GM18873 (cell line): Measurements from ENCODE around the gene NDUFA8.
"Not testable (repeated sequence)": the region's sequence is repeated elsewhere in the genome, so short reads cannot be mapped to it uniquely, and the experiment has no call there.

Source experiments
- ATAC-seq: cut with Tn5 transposase; IDR thresholded peaks from one replicate; pipeline ENCODE4 v1.9.1; 2021; ENCODE audit warnings: mild to moderate bottlenecking, moderate library complexity, moderate number of reproducible peaks; ENCODE audit not compliant: unreplicated experiment, low FRiP score

Gene NDUFA8

DNA sequence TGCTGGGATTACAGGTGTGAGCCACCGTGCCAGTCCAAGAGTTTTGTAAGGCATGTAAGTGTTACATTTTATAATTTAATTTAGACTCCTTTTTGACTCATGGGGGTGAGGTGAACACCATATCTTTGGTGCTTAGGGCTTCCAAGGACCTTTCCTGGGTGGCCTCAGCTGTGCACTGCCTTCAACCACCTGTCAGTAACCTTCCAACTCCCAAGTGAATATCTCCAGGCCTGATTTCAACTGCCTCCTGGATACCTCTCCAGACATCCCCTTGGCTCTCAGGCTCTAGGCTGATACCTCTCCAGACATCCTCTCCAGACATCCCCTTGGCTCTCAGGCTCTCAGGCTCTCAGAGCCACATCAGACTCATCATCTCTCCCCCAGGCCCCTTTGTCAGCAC, 35.5 kb downstream of the NDUFA8 start:
- ATAC-seq: no peak

DNA sequence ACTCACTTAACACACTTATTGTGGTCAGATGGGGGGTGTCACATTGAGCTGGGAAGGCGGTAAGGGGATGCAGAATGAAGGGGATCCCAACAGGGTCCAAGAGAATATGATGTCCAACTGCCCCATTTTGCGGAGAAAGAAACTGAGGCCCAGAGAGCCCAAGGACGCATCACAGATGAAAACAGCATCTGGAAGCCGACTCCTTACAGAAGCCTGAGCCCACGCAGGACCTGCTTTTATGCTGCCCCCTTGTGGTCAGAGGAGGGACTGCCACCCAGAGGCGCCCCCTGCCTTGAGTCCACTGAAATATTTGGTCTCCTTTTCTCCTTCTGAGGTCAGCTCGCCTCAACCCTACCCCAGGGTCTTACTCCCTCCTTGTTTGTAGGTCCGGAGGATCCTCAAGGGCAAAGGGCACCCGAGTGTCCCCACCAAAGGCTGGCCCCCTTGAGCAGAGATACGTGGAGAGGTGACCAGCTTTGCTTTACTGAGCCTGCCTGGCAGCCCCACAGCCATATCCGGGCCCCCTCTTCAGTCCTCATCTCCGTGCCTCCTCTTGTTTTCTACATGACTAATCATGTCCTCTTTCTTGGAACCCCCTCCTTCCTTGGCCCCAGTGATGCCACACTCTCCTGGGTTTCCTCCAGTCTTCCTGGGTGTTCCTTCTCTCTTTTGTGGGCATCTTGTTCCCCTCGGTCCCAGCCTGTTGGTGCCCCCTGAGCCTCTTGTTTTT, 36.5 kb downstream of the NDUFA8 start:
- no peak for ATAC-seq

GRCh38 chr9:122122468-122122867, 37.1 kb downstream of the NDUFA8 start:
- ATAC-seq: no peak

- ATAC-seq: no peak
Measured at GRCh38 chr9:122121931-122122330, 37.6 kb downstream of the NDUFA8 start.

- no peak for ATAC-seq
Measured at GRCh38 chr9:122121391-122121790, 38.2 kb downstream of the NDUFA8 start.

DNA sequence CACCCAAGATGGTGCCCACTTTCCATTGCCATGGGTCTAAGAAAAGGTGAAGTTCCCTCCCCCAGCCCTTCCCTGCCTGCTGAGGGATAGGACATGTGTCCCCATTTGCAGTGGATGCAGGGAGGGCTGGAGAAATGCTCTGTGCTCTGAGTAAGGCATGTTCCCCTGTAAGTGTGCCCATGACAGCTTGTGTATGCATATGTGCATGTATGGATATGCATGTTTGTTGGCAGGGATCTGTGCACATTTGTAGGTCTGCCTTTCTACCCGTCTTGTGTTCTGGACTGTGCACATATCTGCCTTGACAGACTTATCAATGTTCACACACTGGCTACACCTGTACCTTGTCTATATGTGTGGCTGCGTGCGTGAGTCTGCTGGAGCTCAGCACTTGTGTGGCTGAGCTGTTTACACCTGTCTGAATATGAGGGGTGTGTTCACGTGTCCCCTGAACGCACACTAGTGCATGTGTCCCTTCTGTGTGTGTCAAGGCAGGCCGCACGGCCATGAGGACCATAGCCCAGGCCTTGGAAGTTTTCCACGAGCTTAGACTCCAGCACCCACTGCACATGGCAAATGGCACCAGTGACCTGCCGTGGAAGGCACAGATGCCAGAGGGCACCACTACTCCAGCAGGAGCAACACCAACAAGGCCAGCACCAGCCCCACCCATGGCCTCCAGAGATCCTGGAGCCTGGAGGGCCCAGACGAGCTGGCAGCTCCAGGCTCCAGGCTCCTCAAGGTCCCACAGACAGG, 39.1 kb downstream of the NDUFA8 start:
- ATAC-seq: no peak

- no peak for ATAC-seq
Measured at GRCh38 chr9:122119721-122120120, 39.9 kb downstream of the NDUFA8 start.

DNA sequence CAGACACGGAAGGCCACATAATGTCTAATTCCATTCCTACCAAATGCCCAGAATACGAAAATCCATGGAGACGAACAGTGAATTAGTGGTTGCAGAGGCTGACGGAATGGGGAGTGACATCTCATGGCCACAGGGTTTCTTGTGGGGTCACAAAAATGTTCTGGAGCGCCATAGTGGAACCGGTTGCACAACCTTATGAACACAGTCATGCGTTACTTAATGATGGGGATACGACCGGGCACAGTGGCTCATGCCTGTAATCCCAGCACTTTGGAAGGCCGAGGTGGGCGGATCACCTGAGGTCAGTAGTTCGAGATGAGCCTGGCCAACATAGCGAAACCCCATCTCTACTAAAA, 40.4 kb downstream of the NDUFA8 start:
- ATAC-seq: no peak

DNA sequence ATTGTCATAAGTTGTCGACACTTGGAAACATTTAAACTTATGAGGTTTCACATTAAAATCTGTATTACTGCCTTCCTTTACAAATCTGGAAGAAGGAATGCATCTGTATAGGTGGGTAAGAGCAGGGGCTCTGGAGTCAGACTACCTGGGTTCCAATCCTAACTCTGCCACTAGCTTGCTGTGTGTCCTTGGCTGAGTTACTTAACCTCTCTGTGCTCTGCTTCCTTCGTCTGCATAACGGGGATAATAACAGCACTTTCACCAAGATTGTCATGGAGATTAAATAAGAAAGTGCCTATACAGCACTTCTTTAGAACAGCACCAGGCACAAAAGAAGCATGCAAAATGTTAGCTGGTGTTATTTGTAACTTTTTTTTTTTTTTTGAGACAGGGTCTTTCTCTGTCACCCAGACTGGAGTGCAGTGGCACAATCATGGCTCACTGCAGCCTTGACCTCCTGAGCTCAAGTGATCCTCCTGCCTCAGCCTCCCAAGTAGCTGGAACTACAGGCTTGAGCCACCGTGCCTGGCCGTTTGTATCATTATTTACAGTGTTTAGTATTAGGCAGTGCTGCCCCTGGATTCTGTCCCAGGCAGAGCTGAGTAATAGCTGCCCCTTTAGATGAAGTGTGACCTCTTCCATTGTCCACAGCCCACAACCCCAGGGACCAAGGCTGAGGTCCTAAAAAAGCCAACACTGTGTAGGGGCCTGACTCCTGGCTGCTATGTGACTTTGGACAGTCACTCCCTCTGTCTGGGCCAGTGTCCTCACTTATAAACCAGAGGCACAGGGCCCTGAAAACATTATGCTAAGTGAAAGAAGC, 41.0 kb downstream of the NDUFA8 start:
- no peak for ATAC-seq

GRCh38 chr9:122117241-122117640, 42.3 kb downstream of the NDUFA8 start:
- not testable (repeated sequence) for ATAC-seq

DNA sequence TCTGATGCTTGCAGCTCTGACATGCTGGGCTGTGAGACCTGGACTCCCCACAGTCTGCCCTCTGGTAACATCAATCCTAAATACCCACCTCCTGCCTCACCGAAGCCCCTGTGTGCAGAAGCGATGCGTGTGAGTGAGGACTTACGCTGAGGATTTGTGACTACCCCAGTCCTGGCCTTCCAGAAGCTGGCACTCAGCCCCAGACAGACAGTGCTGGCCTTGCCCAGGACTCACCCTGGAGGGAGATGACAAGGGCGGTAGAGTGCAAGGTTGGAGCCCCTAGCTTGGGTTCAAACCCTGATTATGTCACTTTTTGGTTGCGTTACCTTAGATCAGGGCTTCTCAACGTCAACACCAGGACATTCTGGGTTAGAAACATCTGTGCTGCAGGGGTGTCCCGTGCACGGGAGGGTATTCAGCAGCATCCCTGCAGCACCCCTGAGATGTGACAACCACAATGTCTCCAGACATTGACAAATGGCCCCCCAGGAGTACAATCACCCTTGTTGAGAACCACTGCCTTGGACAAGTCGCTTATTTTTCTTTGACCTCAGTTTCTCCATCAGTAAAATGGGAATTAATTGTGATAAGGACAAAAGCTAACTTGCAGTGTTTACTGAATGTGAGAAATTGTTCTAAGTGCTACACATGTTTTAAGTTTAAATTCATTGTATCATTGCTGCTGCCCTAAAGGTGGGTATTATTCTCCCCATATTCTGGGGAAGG, 43.0 kb downstream of the NDUFA8 start:
- no peak for ATAC-seq

DNA sequence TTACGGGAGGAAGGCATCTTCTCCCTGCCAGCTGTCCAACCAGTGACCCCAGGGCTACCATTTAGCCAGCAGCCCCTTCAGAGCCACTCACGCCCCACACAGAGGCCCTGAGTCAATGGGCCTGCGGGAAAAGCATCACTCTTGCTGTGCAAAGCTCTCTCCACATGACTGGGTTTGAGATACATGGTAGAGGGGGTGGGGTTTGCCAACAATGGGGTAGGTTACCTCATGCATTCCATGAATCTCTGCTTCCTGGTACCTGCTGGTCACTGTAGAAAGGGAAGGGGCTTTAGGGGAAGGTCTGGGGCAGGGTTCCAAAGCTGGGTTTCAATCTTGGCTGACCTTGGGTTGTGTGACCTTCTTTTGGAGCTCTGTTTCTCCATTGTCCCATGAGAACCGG, 43.5 kb downstream of the NDUFA8 start:
- no peak for ATAC-seq

- no peak for ATAC-seq
Measured at GRCh38 chr9:122115176-122116035, 44.2 kb downstream of the NDUFA8 start.

GRCh38 chr9:122113574-122113973, 46.0 kb downstream of the NDUFA8 start:
- no peak for ATAC-seq

DNA sequence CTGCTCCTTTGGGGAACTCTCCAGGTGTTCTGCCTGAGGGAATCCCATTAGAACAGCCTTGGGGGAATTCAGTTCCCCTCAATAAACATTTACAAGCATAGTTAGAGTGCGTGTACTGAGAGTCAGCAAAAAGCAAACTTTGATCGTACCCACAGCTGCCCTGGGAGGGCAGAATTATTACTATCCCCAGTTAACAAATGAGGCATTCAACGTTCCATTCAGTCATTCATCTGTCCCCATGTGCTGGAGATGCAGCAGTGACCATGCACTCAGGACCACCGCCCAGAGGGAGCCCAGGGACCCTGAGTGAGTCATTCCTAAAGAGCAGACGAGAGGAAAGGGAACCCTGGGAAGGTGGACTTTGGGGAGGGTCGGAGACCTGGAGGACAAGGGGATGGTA, 47.3 kb downstream of the NDUFA8 start:
- no peak for ATAC-seq

- ATAC-seq: no peak
Measured at GRCh38 chr9:122111413-122112085, 48.0 kb downstream of the NDUFA8 start.

DNA sequence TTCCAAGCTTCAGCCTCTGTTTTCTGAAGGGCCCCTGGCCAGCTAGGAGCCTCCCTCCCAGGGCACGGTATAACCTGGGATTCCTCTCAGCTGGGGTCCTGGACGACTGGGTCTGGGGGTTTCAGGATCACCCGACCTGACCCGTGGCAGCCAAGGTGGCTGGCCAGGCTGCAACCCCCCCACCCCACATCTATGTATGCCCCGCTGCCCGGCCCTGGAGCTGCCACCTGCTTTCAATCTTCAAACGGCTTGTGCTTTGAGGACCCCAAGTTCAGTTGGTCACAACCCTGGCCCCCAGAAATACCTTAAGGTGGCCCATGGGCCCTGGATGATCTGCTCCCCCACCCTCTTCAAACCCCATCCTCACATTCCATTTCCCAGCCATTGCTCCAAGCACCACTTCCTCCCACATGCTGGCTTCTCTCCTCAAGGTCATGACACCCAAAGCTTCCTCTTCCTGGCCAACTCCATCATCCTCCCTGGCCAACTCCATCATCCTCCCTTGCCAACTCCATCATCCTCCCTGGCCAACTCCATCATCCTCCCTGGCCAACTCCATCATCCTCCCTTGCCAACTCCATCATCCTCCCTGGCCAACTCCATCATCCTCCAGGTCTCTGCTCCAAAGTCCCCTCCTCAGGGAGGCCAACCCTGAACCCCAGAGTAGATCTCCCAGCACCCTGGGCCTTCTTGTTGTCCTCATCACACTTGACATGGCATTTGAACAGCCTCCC, 49.3 kb downstream of the NDUFA8 start:
- no peak for ATAC-seq

- no peak for ATAC-seq
Measured at GRCh38 chr9:122109035-122109813, 50.4 kb downstream of the NDUFA8 start.
